Neural cell (in vitro differentiated cells): ENCODE data around the gene DUSP28. TPM values are rescaled to one million over a fixed set of nuclear protein-coding genes. Genes with fewer than 3 reads are reported as not detected.
"Not testable (repeated sequence)": the region's sequence is repeated elsewhere in the genome, so short reads cannot be mapped to it uniquely, and the experiment has no call there.

Source experiments
- H2AFZ ChIP-seq: fragments of 200-600, 300-800 bp; sonication (generic), shearing (Covaris generic); 2 replicates; pipeline ENCODE4 v1.6.0; 2014; ENCODE audit warnings: low read depth, mild to moderate bottlenecking, antibody characterized with exemption, low read length, moderate library complexity
- H3F3A ChIP-seq: fragments of 200-600 bp; shearing (Covaris generic); 2 replicates; pipeline ENCODE4 v1.6.1; 2016; ENCODE audit warnings: mild to moderate bottlenecking, moderate library complexity, mixed read lengths, antibody characterized with exemption, low read length; ENCODE audit not compliant: insufficient read depth, poor library complexity, severe bottlenecking
- H3K27ac ChIP-seq: fragments of 200-600, 300-800 bp; sonication (generic), shearing (Covaris generic); 2 replicates; pipeline ENCODE4 v1.5.1; 2014; ENCODE audit warnings: mild to moderate bottlenecking, low read length, moderate library complexity
- H3K27me3 ChIP-seq: fragments of 300-800, 200-600 bp; sonication (generic), shearing (Covaris generic); 2 replicates; pipeline ENCODE4 v1.6.0; 2014; ENCODE audit warnings: mild to moderate bottlenecking, low read depth, low read length, moderate library complexity; ENCODE audit not compliant: insufficient read depth
- H3K36me3 ChIP-seq: fragments of 300-800, 200-600 bp; sonication (generic), shearing (Covaris generic); 2 replicates; pipeline ENCODE4 v1.5.1; 2014; ENCODE audit warnings: mild to moderate bottlenecking, antibody characterized with exemption, low read length, moderate library complexity; ENCODE audit not compliant: insufficient read depth
- H3K4me2 ChIP-seq: fragments of 300-800, 200-600 bp; sonication (generic), shearing (Covaris generic); 2 replicates; pipeline ENCODE4 v1.6.0; 2014; ENCODE audit warnings: mild to moderate bottlenecking, low read length
- H3K4me3 ChIP-seq: fragments of 300-800, 200-600 bp; sonication (generic), shearing (Covaris generic); 2 replicates; pipeline ENCODE4 v1.5.1; 2014; ENCODE audit warnings: mild to moderate bottlenecking, low read length, moderate library complexity
- H3K79me2 ChIP-seq: fragments of 200-600 bp; shearing (Covaris generic); replicated peaks from 2 replicates; pipeline ENCODE4 v1.6.0; 2014; ENCODE audit warnings: mild to moderate bottlenecking, low read length, moderate library complexity; ENCODE audit not compliant: insufficient read depth
- H3K9ac ChIP-seq: fragments of 300-800, 200-600 bp; sonication (generic), shearing (Covaris generic); 2 replicates; pipeline ENCODE4 v1.6.1; 2016; ENCODE audit warnings: mild to moderate bottlenecking, low read length, mixed read lengths
- H3K9me2 ChIP-seq: fragments of 200-600 bp; shearing (Covaris generic); 2 replicates; pipeline ENCODE4 v1.6.1; 2016; ENCODE audit warnings: mild to moderate bottlenecking, low read length, mixed read lengths; ENCODE audit not compliant: insufficient read depth
- H3K9me3 ChIP-seq: fragments of 200-600, 300-800 bp; sonication (generic), shearing (Covaris generic); 2 replicates; pipeline ENCODE4 v1.6.1; 2016; ENCODE audit warnings: mild to moderate bottlenecking, mixed run types, low read length, moderate library complexity, mixed read lengths
- H4K20me1 ChIP-seq: fragments of 200-600 bp; shearing (Covaris generic); 2 replicates; pipeline ENCODE4 v1.6.1; 2016; ENCODE audit warnings: mild to moderate bottlenecking, mixed run types; ENCODE audit not compliant: insufficient read depth
- EP300 ChIP-seq: fragments of 450-650 bp; conservative IDR thresholded peaks from 2 replicates; pipeline ENCODE4 v1.6.1; 2014; ENCODE audit warnings: antibody characterized with exemption, mild to moderate bottlenecking, moderate library complexity; ENCODE audit not compliant: poor library complexity, severe bottlenecking
- EZH2 ChIP-seq: fragments of 200-600, 300-800 bp; shearing (Covaris generic), sonication (generic); IDR thresholded peaks from 2 replicates; pipeline ENCODE4 v1.6.1; 2014; ENCODE audit warnings: antibody characterized with exemption, low read length, borderline replicate concordance, mild to moderate bottlenecking; ENCODE audit not compliant: insufficient read depth, poor library complexity, severe bottlenecking
- MXI1 ChIP-seq: fragments of 450-650 bp; conservative IDR thresholded peaks from 2 replicates; pipeline ENCODE4 v1.6.1; 2014; ENCODE audit warnings: antibody characterized with exemption, mild to moderate bottlenecking; ENCODE audit not compliant: poor library complexity, severe bottlenecking
- POLR2AphosphoS5 ChIP-seq: IDR thresholded peaks from 2 replicates; pipeline ENCODE4 v1.6.1; 2012
- RAD21 ChIP-seq: fragments of 450-650 bp; conservative IDR thresholded peaks from 2 replicates; pipeline ENCODE4 v1.6.1; 2014; ENCODE audit warnings: antibody characterized with exemption, mild to moderate bottlenecking, moderate library complexity
- REST ChIP-seq: IDR thresholded peaks from 2 replicates; pipeline ENCODE4 v1.6.1; 2012; ENCODE audit warnings: borderline replicate concordance
- SMC3 ChIP-seq: fragments of 450-650 bp; conservative IDR thresholded peaks from 2 replicates; pipeline ENCODE4 v1.6.1; 2014; ENCODE audit warnings: antibody characterized with exemption, mild to moderate bottlenecking, moderate library complexity; ENCODE audit not compliant: poor library complexity
- TAF1 ChIP-seq: IDR thresholded peaks from 2 replicates; pipeline ENCODE4 v1.6.1; 2012; ENCODE audit warnings: low read depth
- polyA plus RNA-seq: library from polyadenylated mRNA; depleted of rRNA; stranded (reverse); fragments of >200 nt; gene quantifications from 2 replicates; pipeline ENCODE4 v1.2.3, GENCODE V29; 2014
- TF ChIP-seq, protein P1 (sequence below): fragments of 450-650 bp; IDR thresholded peaks from 2 replicates; pipeline ENCODE4 v1.5.1; 2014; ENCODE audit warnings: antibody characterized with exemption, mild to moderate bottlenecking, moderate library complexity; ENCODE audit not compliant: poor library complexity, severe bottlenecking

DUSP28 gene
- polyA plus RNA-seq, 1 donor from 2014 or later, result 26.6 TPM

DNA sequence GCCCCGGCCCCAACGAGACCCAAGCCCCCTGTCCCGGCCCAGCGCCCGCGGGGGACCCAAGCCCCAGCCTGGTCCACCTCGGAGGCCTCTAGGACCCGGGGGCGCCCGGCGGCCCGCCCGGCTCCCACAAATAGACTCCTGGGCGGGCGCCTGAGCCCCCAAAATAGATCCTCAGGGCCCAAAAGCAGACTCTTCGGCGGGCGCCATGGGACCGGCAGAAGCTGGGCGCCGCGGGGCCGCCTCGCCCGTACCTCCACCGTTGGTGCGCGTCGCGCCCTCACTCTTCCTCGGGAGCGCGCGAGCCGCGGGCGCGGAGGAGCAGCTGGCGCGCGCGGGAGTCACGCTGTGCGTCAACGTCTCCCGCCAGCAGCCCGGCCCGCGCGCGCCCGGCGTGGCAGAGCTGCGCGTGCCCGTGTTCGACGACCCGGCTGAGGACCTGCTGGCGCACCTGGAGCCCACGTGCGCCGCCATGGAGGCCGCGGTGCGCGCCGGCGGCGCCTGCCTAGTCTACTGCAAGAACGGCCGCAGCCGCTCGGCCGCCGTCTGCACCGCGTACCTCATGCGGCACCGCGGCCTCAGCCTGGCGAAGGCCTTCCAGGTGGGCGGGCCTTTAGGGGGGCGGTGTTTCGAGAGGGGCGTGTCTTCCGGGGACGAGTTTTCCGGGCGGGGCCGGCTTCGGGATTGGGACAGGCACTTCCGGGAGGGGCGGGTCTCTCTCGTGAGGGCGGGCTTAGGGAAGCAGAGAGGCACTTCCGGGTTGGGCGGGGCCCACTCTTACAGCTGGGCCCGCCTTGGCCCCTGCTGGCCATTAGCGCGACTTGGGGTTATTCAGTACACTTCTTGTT is 545 bp downstream of the DUSP28 start:
- TF ChIP-seq SMC3, result peak; percentile 30
- peak; percentile 70 for TF ChIP-seq POLR2AphosphoS5
- no peak for TF ChIP-seq EZH2
- TF ChIP-seq REST, result peak; percentile 12
- TF ChIP-seq EP300, result peak; percentile 80
- TF ChIP-seq TAF1, result no peak
- TF ChIP-seq, protein P1, sequence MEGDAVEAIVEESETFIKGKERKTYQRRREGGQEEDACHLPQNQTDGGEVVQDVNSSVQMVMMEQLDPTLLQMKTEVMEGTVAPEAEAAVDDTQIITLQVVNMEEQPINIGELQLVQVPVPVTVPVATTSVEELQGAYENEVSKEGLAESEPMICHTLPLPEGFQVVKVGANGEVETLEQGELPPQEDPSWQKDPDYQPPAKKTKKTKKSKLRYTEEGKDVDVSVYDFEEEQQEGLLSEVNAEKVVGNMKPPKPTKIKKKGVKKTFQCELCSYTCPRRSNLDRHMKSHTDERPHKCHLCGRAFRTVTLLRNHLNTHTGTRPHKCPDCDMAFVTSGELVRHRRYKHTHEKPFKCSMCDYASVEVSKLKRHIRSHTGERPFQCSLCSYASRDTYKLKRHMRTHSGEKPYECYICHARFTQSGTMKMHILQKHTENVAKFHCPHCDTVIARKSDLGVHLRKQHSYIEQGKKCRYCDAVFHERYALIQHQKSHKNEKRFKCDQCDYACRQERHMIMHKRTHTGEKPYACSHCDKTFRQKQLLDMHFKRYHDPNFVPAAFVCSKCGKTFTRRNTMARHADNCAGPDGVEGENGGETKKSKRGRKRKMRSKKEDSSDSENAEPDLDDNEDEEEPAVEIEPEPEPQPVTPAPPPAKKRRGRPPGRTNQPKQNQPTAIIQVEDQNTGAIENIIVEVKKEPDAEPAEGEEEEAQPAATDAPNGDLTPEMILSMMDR, result peak; percentile 35
- no peak for TF ChIP-seq RAD21
- peak; percentile 100 for TF ChIP-seq MXI1
- no peaks in the 10 kb centered on the region for H3K36me3 ChIP-seq
- H3K4me2 ChIP-seq, result peak overlapping the region; percentile 57
- H3K9ac ChIP-seq, result peak overlapping the region; percentile 91
- no peaks in the 10 kb centered on the region for H3K27me3 ChIP-seq
- no peaks in the 10 kb centered on the region for H3K9me2 ChIP-seq
- no peaks in the 10 kb centered on the region for H3F3A ChIP-seq
- H4K20me1 ChIP-seq, result no peaks in the 10 kb centered on the region
- H3K79me2 ChIP-seq, result no peaks in the 10 kb centered on the region
- peak overlapping the region; percentile 92 for H3K27ac ChIP-seq
- H3K9me3 ChIP-seq, result no peaks in the 10 kb centered on the region
- peak overlapping the region; percentile 91 for H3K4me3 ChIP-seq
- H2AFZ ChIP-seq, result peak overlapping the region; percentile 40

DNA sequence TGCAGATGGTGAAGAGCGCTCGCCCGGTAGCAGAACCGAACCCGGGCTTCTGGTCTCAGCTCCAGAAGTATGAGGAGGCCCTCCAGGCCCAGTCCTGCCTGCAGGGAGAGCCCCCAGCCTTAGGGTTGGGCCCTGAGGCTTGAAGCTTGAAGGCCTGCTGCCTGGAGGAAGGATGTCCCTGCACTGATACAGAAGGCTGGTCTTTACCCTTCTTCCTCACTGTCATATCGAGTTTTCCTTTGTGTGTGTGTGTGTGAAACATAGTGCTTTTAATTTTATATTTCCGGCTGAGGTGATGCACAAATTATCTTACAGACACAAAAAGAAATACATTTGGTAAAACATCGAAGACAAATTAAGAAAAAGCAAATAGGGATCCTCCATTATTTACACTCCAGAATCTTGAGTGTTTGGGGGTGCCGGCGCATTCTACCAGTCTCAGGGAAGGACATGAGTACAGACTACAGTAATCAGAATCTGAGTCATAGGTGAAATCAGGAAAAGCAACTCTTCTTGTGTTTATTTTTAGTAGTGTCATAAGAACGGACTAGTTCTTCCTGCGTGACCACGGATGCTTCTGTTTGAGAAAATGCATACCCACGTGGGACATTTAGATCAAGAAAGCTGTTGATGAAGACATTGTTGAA is 1.3 kb downstream of the DUSP28 start:
- Histone ChIP-seq H3K9me2 (no peaks in the 10 kb centered on the region), H3K4me3 (peak overlapping the region; percentile 91), H3K4me2 (peak overlapping the region; percentile 57), H4K20me1 (no peaks in the 10 kb centered on the region), H3K9me3 (no peaks in the 10 kb centered on the region), H3K9ac (peak overlapping the region; percentile 91), H3K27me3 (no peaks in the 10 kb centered on the region), H3K79me2 (no peaks in the 10 kb centered on the region), H3K36me3 (no peaks in the 10 kb centered on the region), H3F3A (no peaks in the 10 kb centered on the region), H3K27ac (peak overlapping the region; percentile 92), H2AFZ (no peak overlapping the region)
- no peak for TF ChIP-seq MXI1
- TF ChIP-seq REST, result peak; percentile 48
- peak; percentile 29 for TF ChIP-seq TAF1

- H3K9me2 ChIP-seq, H3K27ac ChIP-seq, H3K9me3 ChIP-seq, H3F3A ChIP-seq, H3K9ac ChIP-seq, H4K20me1 ChIP-seq, H2AFZ ChIP-seq, H3K79me2 ChIP-seq, H3K4me2 ChIP-seq, H3K4me3 ChIP-seq, H3K36me3 ChIP-seq, H3K27me3 ChIP-seq: not testable (repeated sequence)
Observed at GRCh38 chr2:240563231-240563630, 3.1 kb downstream of the DUSP28 start.
